ENCODE data around the gene ZNF711. TPM values are rescaled to one million over a fixed set of nuclear protein-coding genes. Genes with fewer than 3 reads are reported as not detected.

The ZNF711 gene
- polyA plus RNA-seq, 1 donor from 2014 or later = 321 TPM

Other genes starting within 250 kb of the ZNF711 start
- 2.7 and 3.6 TPM in 2 replicates for gene APOOL, start 240.1 kb upstream of the ZNF711 start, polyA plus RNA-seq
- 2.6 TPM in 2 replicates for gene SATL1, start 212 bp upstream of the ZNF711 start, polyA plus RNA-seq
- not detected in 2 replicates for gene POF1B, start 135.7 kb downstream of the ZNF711 start, polyA plus RNA-seq

Data from neural cell (in vitro differentiated cells).